Vagina (tissue), 2 donors: Measurements from ENCODE around the gene RNASE13.

ENCODE experiments used
- CTCF ChIP-seq, 3 experiments: fragments of 450-650 bp in 2 of 3; fragments of 200-600 bp in 1 of 3; sonication (generic) in 1 of 3; IDR thresholded peaks; one replicate each; pipeline ENCODE4 v1.5.1; 2017 to 2019; ENCODE audit warnings: antibody characterized with exemption in 3 of 3, mild to moderate bottlenecking in 2 of 3, moderate library complexity in 2 of 3
- POLR2AphosphoS5 ChIP-seq, 2 donors: sonication (generic); formaldehyde crosslinking; IDR thresholded peaks; one replicate each; pipeline ENCODE4 v1.9.0; 2017; ENCODE audit warnings: antibody characterized with exemption in 2 of 2, mild to moderate bottlenecking in 2 of 2, low read depth in 1 of 2; ENCODE audit not compliant: insufficient read depth in 1 of 2

DNA sequence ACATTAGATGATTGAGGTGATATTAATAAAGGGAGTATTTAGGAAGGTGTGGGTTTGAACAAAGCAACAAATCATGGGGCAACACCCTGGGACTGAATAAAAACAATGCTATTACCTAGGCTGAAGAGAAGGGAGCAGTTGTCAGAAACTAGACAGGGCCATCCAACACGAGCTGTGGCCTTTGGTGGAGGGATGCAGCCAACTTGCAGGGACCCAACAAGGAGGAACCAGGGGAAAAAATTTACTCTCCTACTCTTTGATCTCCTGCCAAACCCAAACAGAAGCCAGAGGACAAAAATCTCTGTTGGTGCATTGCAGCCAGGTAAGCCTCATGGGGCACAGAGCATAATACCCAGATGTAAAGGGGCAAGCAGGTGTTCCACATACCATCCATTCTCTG is 23.5 kb downstream of the RNASE13 start:
- TF ChIP-seq CTCF (IDR thresholded peaks at IDR 0.05) (no peak), POLR2AphosphoS5 (IDR thresholded peaks at IDR 0.05; ENCODE audit: insufficient read depth in 1 of 2, low read depth in 1 of 2) (no peak)
